Effector CD4-positive, alpha-beta T cell (primary cell): Measurements from ENCODE around the gene ZFYVE21.
"Not testable (repeated sequence)": the region's sequence is repeated elsewhere in the genome, so short reads cannot be mapped to it uniquely, and the experiment has no call there.

Experiments
- DNase-seq: peaks from one replicate; pipeline ENCODE4 v3.0.0-alpha.2; 2020

ZFYVE21 gene

GRCh38 chr14:103772078-103772712 is 56.6 kb downstream of the ZFYVE21 start:
- DNase-seq = no peak

DNA sequence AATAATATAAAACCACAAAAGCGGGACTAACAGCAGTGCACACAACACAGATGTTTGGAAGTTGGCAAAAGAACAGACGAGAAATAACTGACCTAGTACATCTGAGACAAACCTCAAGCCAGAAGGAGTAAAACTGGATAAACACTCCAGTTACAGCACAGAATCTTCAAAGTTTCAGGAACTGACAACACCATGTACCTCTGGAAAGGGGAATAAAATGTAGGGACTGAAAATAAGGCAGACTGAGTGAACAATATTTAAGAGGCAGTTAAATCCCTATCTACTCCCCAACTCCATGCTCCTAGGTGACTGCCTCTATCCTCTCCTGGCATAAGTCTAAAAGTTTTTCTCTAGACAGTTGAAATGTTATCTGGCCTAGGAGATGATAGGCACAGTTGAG is 57.9 kb downstream of the ZFYVE21 start:
- no peak for DNase-seq

DNA sequence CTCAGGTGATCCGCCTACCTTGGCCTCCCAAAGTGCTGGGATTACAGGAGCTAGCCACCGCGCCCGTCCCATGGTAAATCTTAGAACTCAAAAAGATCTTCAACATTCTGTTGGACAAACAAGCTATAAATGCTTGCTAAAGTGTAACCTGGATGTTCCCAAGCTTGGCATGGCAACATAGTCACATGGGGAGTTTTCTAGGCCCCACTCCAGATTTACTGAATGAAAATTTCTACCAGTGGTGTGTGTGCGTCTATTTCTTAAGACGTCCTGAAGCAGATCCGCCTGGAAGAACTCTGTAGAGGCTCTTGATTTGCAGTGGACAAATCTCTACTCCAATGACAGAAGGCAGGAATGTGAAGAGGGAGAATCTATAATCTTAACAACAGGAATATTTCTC is 59.9 kb downstream of the ZFYVE21 start:
- DNase-seq = no peak

DNA sequence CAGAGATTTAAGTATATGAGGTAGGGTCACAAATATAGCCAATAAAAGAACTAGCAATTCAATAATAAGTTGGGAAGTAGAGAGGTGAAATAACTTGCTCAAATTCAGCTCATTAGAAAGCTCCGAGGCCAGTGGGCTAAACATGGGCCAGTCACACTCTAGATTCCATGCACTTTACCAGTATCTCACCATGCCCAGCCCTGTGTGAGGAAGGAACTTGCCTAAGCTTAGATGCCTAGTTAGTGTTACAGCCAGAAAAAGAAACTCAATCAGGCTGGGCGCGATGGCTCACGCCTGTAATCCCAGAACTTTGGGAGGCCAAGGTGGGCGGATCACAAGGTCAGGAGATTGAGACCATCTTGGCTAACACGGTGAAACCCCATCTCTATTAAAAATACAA is 60.7 kb downstream of the ZFYVE21 start:
- DNase-seq = not testable (repeated sequence)

- no peak for DNase-seq
These were observed 66.8 kb downstream of the ZFYVE21 start for GRCh38 chr14:103782376-103782775.
